GM20000 (cell line): ENCODE results near the gene DDIAS.
A peak's percentile ranks its signal among the peaks of the same experiment; 100 is the strongest.
"Not testable (repeated sequence)": the region's sequence is repeated elsewhere in the genome, so short reads cannot be mapped to it uniquely, and the experiment has no call there.

Source experiments
- DNase-seq: peaks from one replicate; pipeline ENCODE4 v3.0.0; 2012; ENCODE audit warnings: low spot score
- CTCF ChIP-seq: IDR thresholded peaks from 2 replicates; pipeline ENCODE4 v1.5.1; 2012; ENCODE audit warnings: mild to moderate bottlenecking, control low read depth; ENCODE audit errors: extremely low read depth, missing control alignments

DDIAS gene

GRCh38 chr11:82901165-82901921 lies at the start of gene DDIAS:
Gene DDIAS, plus strand, starts transcription at chr11:82901736. Its CDS starts 13,003 bp downstream, at chr11:82914739.
- TF ChIP-seq CTCF: no peak
- peak; percentile 89 for DNase-seq

GRCh38 chr11:82854242-82854641 lies 47.3 kb upstream of the DDIAS start:
- no peak for DNase-seq
- TF ChIP-seq CTCF: no peak

- not testable (repeated sequence) for DNase-seq
Observed at GRCh38 chr11:82854916-82855315, 46.6 kb upstream of the DDIAS start.

- no peak for TF ChIP-seq CTCF
- DNase-seq: no peak
Observed at GRCh38 chr11:82855616-82856015, 45.9 kb upstream of the DDIAS start.

- DNase-seq: no peak
- no peak for TF ChIP-seq CTCF
Observed at GRCh38 chr11:82857145-82857544, 44.4 kb upstream of the DDIAS start.

- DNase-seq: no peak
- TF ChIP-seq CTCF: no peak
Observed at GRCh38 chr11:82858133-82858532, 43.4 kb upstream of the DDIAS start.

GRCh38 chr11:82858556-82859091 lies 42.9 kb upstream of the DDIAS start:
- DNase-seq: no peak

More at GRCh38 chr11:82858556-82859091, 42.9 kb upstream of the DDIAS start:
- TF ChIP-seq CTCF: no peak
